SK-N-SH (cell line): ENCODE results near the gene RPS23.

Experiments
- CTCF ChIP-seq: fragments of 200-600 bp; sonication (generic); IDR thresholded peaks from 2 replicates; pipeline ENCODE4 v1.6.1; 2017; ENCODE audit warnings: antibody characterized with exemption, mild to moderate bottlenecking, moderate library complexity
- EP300 ChIP-seq, 2 experiments: IDR thresholded peaks; 2 replicates each; pipeline versions ENCODE4 v1.4.0 to v1.6.1; 2012; ENCODE audit warnings: borderline replicate concordance in 1 of 2, low read depth in 1 of 2, low read length in 1 of 2
- EZH2phosphoT487 ChIP-seq: fragments of 200-600 bp; sonication (generic); IDR thresholded peaks from 2 replicates; pipeline ENCODE4 v1.6.1; 2017; ENCODE audit warnings: low read depth, mixed run types, mild to moderate bottlenecking, antibody characterized with exemption, moderate library complexity, borderline replicate concordance
- FOSL2 ChIP-seq: IDR thresholded peaks from 2 replicates; pipeline ENCODE4 v1.4.0; 2012; ENCODE audit warnings: low read depth, mild to moderate bottlenecking, moderate library complexity, borderline replicate concordance
- IRF3 ChIP-seq: fragments of 150-350 bp; IDR thresholded peaks from 2 replicates; pipeline ENCODE4 v1.6.1; 2016; ENCODE audit warnings: mild to moderate bottlenecking, low read depth, low read length
- JUND ChIP-seq: IDR thresholded peaks from 2 replicates; pipeline ENCODE4 v1.4.0; 2012
- MXI1 ChIP-seq: IDR thresholded peaks from 2 replicates; pipeline ENCODE4 v1.6.1; 2012; ENCODE audit warnings: mild to moderate bottlenecking, low read depth, low read length, improper control_type of control experiment
- POLR2AphosphoS5 ChIP-seq: IDR thresholded peaks from 2 replicates; pipeline ENCODE4 v1.6.1; 2012; ENCODE audit warnings: low read depth, low read length
- REST ChIP-seq: IDR thresholded peaks from 2 replicates; pipeline ENCODE4 v1.6.1; 2012; ENCODE audit warnings: mild to moderate bottlenecking, low read depth, low read length, moderate library complexity
- RFX5 ChIP-seq: IDR thresholded peaks from 2 replicates; pipeline ENCODE4 v1.6.1; 2012; ENCODE audit warnings: mild to moderate bottlenecking, improper control_type of control experiment, low read length
- TAF1 ChIP-seq: IDR thresholded peaks from 2 replicates; pipeline ENCODE4 v1.6.1; 2012; ENCODE audit warnings: low read depth, mild to moderate bottlenecking, low read length, moderate library complexity, borderline replicate concordance
- YY1 ChIP-seq: IDR thresholded peaks from 2 replicates; pipeline ENCODE4 v1.4.0; 2012; ENCODE audit warnings: low read depth, mild to moderate bottlenecking

- TF ChIP-seq MXI1 (no peak), REST (no peak), IRF3 (no peak), EZH2phosphoT487 (no peak), TAF1 (no peak), CTCF (no peak), POLR2AphosphoS5 (no peak), EP300 (IDR thresholded peaks at IDR 0.05; ENCODE audit: borderline replicate concordance in 1 of 2, low read depth in 1 of 2, low read length in 1 of 2) (no peak), RFX5 (no peak), YY1 (no peak), FOSL2 (no peak), JUND (no peak)
Measured at GRCh38 chr5:82290005-82290404, 11.9 kb upstream of the RPS23 start.
